B cell (primary cell): Measurements from ENCODE around the gene PPP1R14B. TPM values are rescaled to one million over a fixed set of nuclear protein-coding genes. Genes with fewer than 3 reads are reported as not detected.

Experiments
- ATAC-seq: fragments of 200-7000 bp; cut with Tn5 transposase; one replicate; pipeline ENCODE4 v1.10.0; 2021; ENCODE audit warnings: low read depth, mild to moderate bottlenecking, moderate number of reproducible peaks, moderate library complexity
- CTCF ChIA-PET: fragments of 350-600 bp; sonication (Branson Sonifier 250); formaldehyde crosslinking; loops from one replicate; lab custom pipeline; 2021; ENCODE audit warnings: antibody characterized with exemption, inconsistent platforms; lab: Charles Lee
- POLR2A ChIA-PET: fragments of 350-600 bp; sonication (Branson Sonifier 250); formaldehyde crosslinking; loops from one replicate; lab custom pipeline; 2021; ENCODE audit warnings: antibody characterized with exemption; lab: Charles Lee
- DNase-seq: peaks from one replicate; pipeline ENCODE4 v3.0.0; 2013
- H2AFZ ChIP-seq: 2 replicates; pipeline ENCODE4 v1.6.1; 2012; ENCODE audit warnings: mild to moderate bottlenecking, low read depth, low read length; ENCODE audit not compliant: insufficient read depth, poor library complexity, severe bottlenecking
- H3K27ac ChIP-seq, 2 donors: 1 replicate in 1 of 2; 2 replicates in 1 of 2; pipeline ENCODE4 v1.5.1; 2012 to 2013; ENCODE audit warnings: low read length in 2 of 2, mild to moderate bottlenecking in 2 of 2, moderate library complexity in 1 of 2
- H3K27me3 ChIP-seq, 4 experiments: fragments of 200-600 bp in 1 of 4; sonication (generic) in 1 of 4; replicated peaks in 1 of 4; 1 replicate in 2 of 4; 2 replicates in 2 of 4; pipeline versions ENCODE4 v1.6.1 to v1.7.0; 2013 to 2016; ENCODE audit warnings: low read length in 3 of 4, mild to moderate bottlenecking in 2 of 4, mixed read lengths in 1 of 4, moderate library complexity in 1 of 4; ENCODE audit not compliant: insufficient read depth in 4 of 4, control insufficient read depth in 3 of 4; ENCODE audit errors: control extremely low read depth in 1 of 4
- H3K36me3 ChIP-seq, 2 experiments: replicated peaks in 1 of 2; 1 replicate in 1 of 2; 2 replicates in 1 of 2; pipeline versions ENCODE4 v1.6.1 to v1.7.1; 2013; ENCODE audit warnings: low read length in 1 of 2; ENCODE audit not compliant: insufficient read depth in 2 of 2, control insufficient read depth in 1 of 2; ENCODE audit errors: control extremely low read depth in 1 of 2, extremely low read depth in 1 of 2
- H3K4me1 ChIP-seq, 2 donors: fragments of 200-600 bp in 1 of 2; sonication (generic) in 1 of 2; 1 replicate in 1 of 2; 2 replicates in 1 of 2; pipeline versions ENCODE4 v1.5.1 to v1.6.1; 2013 to 2017; ENCODE audit warnings: low read length in 2 of 2; ENCODE audit not compliant: control insufficient read depth in 2 of 2, insufficient read depth in 2 of 2
- H3K4me2 ChIP-seq: replicated peaks from 2 replicates; pipeline ENCODE3; 2012; ENCODE audit warnings: mild to moderate bottlenecking, low read depth, low read length; ENCODE audit not compliant: poor library complexity, severe bottlenecking
- H3K4me3 ChIP-seq, 5 experiments: fragments of 200-600 bp in 1 of 5; sonication (generic) in 1 of 5; 1 replicate in 3 of 5; 2 replicates in 2 of 5; pipeline versions ENCODE4 v1.5.1 to v1.7.0; 2011 to 2016; ENCODE audit warnings: low read length in 4 of 5, mild to moderate bottlenecking in 4 of 5, low read depth in 2 of 5, control low read depth in 1 of 5, moderate library complexity in 1 of 5; ENCODE audit not compliant: insufficient read depth in 1 of 5; ENCODE audit errors: control extremely low read depth in 1 of 5, extremely low read depth in 1 of 5
- H3K79me2 ChIP-seq: fragments of 200-600 bp; sonication (generic); one replicate; pipeline ENCODE4 v1.6.0; 2016; ENCODE audit warnings: low read length; ENCODE audit not compliant: control insufficient read depth, insufficient read depth
- H3K9ac ChIP-seq: fragments of 200-600 bp; sonication (generic); 2 replicates; pipeline ENCODE4 v1.6.1; 2017; ENCODE audit warnings: mild to moderate bottlenecking, low read length, moderate library complexity
- H3K9me3 ChIP-seq, 3 donors: one replicate each; pipeline versions ENCODE4 v1.6.1 to v1.7.1; 2013; ENCODE audit warnings: low read length in 2 of 3; ENCODE audit not compliant: control insufficient read depth in 2 of 3, insufficient read depth in 1 of 3; ENCODE audit errors: control extremely low read depth in 1 of 3
- H4K20me1 ChIP-seq: 2 replicates; pipeline ENCODE4 v1.6.0; 2012; ENCODE audit warnings: mild to moderate bottlenecking, low read length; ENCODE audit not compliant: insufficient read depth, control insufficient read depth, poor library complexity, severe bottlenecking
- H3K27ac Mint-ChIP-seq: one replicate; pipeline ENCODE4 v1.8.0; 2021; ENCODE audit warnings: mixed read lengths
- H3K27me3 Mint-ChIP-seq: one replicate; pipeline ENCODE4 v1.8.0; 2021; ENCODE audit warnings: mixed read lengths
- H3K4me1 Mint-ChIP-seq: one replicate; pipeline ENCODE4 v1.8.0; 2021; ENCODE audit warnings: mixed read lengths
- H3K4me3 Mint-ChIP-seq: one replicate; pipeline ENCODE4 v1.8.0; 2021; ENCODE audit warnings: mixed read lengths
- H3K9me3 Mint-ChIP-seq: one replicate; pipeline ENCODE4 v1.8.0; 2022; ENCODE audit warnings: mixed read lengths; ENCODE audit not compliant: insufficient read depth
- EZH2 ChIP-seq: IDR thresholded peaks from 2 replicates; pipeline ENCODE4 v1.6.1; 2012; ENCODE audit warnings: borderline replicate concordance, low read depth, mild to moderate bottlenecking, moderate library complexity, low read length; ENCODE audit not compliant: insufficient read depth, poor library complexity, severe bottlenecking
- WGBS: methylation state at CpG from one replicate; pipeline ENCODE4 v1.1.5; 2013; ENCODE audit warnings: missing lambda C conversion rate; ENCODE audit not compliant: insufficient coverage; 5-methylcytosine and 5-hydroxymethylcytosine counted together
- intact Hi-C: fragments of 100-400 bp; cut with micrococcal nuclease; formaldehyde crosslinking; loops from one replicate; pipeline ENCODE4 v1.10.0; 2022
- polyA plus RNA-seq: library from polyadenylated mRNA; depleted of rRNA; stranded (reverse); fragments of >200 nt; gene quantifications from 2 replicates; pipeline ENCODE4 v1.2.3, GENCODE V29; 2012
- total RNA-seq, 2 donors: library from RNA; stranded (reverse); fragments of 120-200 nt in 1 of 2; gene quantifications; 1 replicate in 1 of 2; 2 replicates in 1 of 2; pipeline versions ENCODE4 v1.2.3 to v1.2.4, GENCODE V29; 2013 to 2022
- TF ChIP-seq, protein P1 (sequence below): fragments of 200-600 bp; IDR thresholded peaks from one replicate; pipeline ENCODE4 v1.8.0; 2022; ENCODE audit warnings: antibody characterized with exemption, mild to moderate bottlenecking

PPP1R14B gene
- total and polyA plus RNA-seq, 2 donors (not counting 1 experiment from before 2014, with no cell fraction given): 41.2 to 51.0 TPM

DNA sequence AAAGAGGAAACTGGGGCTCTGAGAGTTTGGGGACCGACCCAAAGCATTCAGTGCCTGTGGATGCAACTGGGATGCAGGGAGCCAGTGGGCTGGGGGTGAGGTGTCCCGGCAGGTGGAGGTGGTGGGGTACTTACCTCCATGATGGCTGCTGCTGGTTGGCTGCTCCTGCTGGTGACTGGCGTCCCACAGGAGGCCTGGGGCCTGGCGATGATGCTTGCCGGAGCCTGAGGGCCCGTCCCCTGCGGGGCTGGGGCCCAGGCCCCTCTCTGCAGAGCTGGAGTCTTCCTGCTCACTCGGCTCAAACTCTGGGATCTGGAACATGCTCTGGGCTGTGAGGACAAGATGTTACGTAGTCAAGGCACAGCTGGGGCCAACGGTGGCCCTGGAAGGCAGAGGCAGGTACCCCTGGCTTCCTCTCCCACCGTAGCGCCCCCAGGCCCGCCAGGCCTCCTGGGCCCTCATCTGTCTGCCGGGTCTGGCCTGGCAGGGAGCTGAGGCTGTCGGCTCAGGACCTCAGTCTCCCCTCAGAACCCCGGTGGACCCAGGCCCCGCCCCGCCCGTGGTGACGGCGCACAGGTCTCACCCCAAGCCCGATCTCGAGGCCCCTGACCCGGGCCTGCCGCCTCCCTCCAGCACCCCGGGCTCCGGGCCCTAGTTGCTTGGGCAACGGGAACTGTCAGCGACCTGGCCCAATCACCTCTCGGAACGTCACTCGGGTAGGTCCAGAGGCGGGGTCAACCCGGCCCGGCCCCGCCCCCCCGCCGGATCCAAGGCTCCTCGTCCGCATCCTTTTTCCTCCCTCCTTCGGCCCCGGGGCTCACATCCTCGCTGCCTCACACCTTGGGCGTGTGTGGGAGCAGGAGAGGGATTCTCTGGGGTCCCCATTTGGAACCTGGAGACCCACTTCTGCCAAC is 37.6 kb upstream of the PPP1R14B start, which contains the start of gene BAD:
Gene BAD (minus strand): TSS at position 618 of the 914 bp plus-strand sequence. CDS start 297 bp downstream, at position 321.
- intact Hi-C loops: loop anchor here (1.0 to 2.0 kb wide), 3 partner anchors 33 to 54 kb away; partner anchors contain the start of genes DNAJC4, FKBP2 and PLCB3
- Histone ChIP-seq H3K79me2 (peaks cover 34% of the 10 kb centered on the region), H3K27ac (peak within 1 kb of the TSS; percentile 100), H3K4me3 (peak within 1 kb of the TSS; percentile 61 to 97 (median 90)), H3K9me3 (no peaks in the 10 kb centered on the region), H3K36me3 (peaks cover 0 to 7% of the 10 kb centered on the region in 2 experiments), H2AFZ (peak within 1 kb of the TSS; percentile 74), H3K27me3 (no peaks in the 10 kb centered on the region), H3K4me2 (peak within 1 kb of the TSS; percentile 97), H3K4me1 (peaks cover 13 to 18% of the 10 kb centered on the region in 2 donors), H4K20me1 (peaks cover 12% of the 10 kb centered on the region), H3K9ac (peak within 1 kb of the TSS; percentile 100)
- ChIA-PET POLR2A (interaction anchor here (0.6 to 5.7 kb wide), 11 partner anchors 8 to 80 kb away, joined by 3 to 67 read pairs (median 5); partner anchors contain the start of genes DNAJC4, ESRRA, FKBP2 and PLCB3), CTCF (interaction anchor here (0.8 to 4.6 kb wide), 11 partner anchors 10 to 88 kb away, joined by 3 to 33 read pairs (median 6); partner anchors contain the start of genes CATSPERZ, PLCB3, PPP1R14B and PRDX5)
- H3K27ac Mint-ChIP-seq: peak within 1 kb of the TSS; percentile 96
- peak; percentile 96 for DNase-seq
- WGBS: 5% methylated on average over 36 of the region's 44 CpGs
- TF ChIP-seq, protein P1, sequence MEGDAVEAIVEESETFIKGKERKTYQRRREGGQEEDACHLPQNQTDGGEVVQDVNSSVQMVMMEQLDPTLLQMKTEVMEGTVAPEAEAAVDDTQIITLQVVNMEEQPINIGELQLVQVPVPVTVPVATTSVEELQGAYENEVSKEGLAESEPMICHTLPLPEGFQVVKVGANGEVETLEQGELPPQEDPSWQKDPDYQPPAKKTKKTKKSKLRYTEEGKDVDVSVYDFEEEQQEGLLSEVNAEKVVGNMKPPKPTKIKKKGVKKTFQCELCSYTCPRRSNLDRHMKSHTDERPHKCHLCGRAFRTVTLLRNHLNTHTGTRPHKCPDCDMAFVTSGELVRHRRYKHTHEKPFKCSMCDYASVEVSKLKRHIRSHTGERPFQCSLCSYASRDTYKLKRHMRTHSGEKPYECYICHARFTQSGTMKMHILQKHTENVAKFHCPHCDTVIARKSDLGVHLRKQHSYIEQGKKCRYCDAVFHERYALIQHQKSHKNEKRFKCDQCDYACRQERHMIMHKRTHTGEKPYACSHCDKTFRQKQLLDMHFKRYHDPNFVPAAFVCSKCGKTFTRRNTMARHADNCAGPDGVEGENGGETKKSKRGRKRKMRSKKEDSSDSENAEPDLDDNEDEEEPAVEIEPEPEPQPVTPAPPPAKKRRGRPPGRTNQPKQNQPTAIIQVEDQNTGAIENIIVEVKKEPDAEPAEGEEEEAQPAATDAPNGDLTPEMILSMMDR: no peak
- peaks cover 20% of the 10 kb centered on the region for H3K4me1 Mint-ChIP-seq
- no peaks in the 10 kb centered on the region for H3K9me3 Mint-ChIP-seq
- H3K4me3 Mint-ChIP-seq: peak within 1 kb of the TSS; percentile 90
- H3K27me3 Mint-ChIP-seq: no peaks in the 10 kb centered on the region
- ATAC-seq: peak; percentile 77

DNA sequence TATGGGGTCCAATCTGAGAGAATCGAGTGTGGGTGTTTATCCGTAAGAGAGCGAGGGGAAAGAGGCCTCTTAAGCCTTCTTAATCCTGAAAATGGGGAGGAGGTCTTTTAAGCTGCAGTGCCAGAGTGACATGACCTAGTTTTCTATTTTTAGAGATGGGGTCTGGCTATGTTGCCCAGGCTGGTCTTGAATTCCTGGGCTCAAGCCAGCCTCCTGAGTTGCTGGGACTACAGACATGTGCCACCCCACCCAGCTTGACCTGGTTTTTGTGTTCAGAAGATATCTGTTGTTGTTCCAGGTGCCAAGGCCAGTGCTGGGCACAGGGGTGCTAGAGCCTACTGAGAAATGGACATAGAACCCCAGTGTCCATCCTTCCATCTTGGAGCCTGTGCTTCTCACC is 36.3 kb upstream of the PPP1R14B start:
- Histone ChIP-seq H3K79me2 (peaks cover 34% of the 10 kb centered on the region), H3K9me3 (no peaks in the 10 kb centered on the region), H3K27me3 (no peaks in the 10 kb centered on the region), H2AFZ (no peak overlapping the region), H3K36me3 (peaks cover 0 to 13% of the 10 kb centered on the region in 2 experiments), H3K27ac (no peak overlapping the region), H3K9ac (no peak overlapping the region), H3K4me2 (no peak overlapping the region), H4K20me1 (peaks cover 10% of the 10 kb centered on the region), H3K4me3 (no peak overlapping the region), H3K4me1 (peaks cover 13 to 18% of the 10 kb centered on the region in 2 donors)
- ChIA-PET CTCF (interaction anchor here (1.0 to 4.6 kb wide), 5 partner anchors 12 to 87 kb away, joined by 3 to 33 read pairs (median 14); partner anchors contain the start of gene CATSPERZ), POLR2A (interaction anchor here (5.7 kb wide), 1 partner anchor 13 kb away, joined by 67 read pairs; no protein-coding TSS in a partner anchor)
- no peaks in the 10 kb centered on the region for H3K9me3 Mint-ChIP-seq
- TF ChIP-seq, protein P1: no peak
- TF ChIP-seq EZH2: no peak
- H3K27ac Mint-ChIP-seq: no peak overlapping the region
- ATAC-seq (no peak), DNase-seq (no peak)
- H3K4me3 Mint-ChIP-seq: peak overlapping the region; percentile 90
- no CpG with 5 or more reads among the region's 3 CpGs for WGBS
- intact Hi-C loops: no loop called here
- H3K4me1 Mint-ChIP-seq: peaks cover 20% of the 10 kb centered on the region
- no peaks in the 10 kb centered on the region for H3K27me3 Mint-ChIP-seq
